Superior temporal gyrus (tissue), 1 donor: ENCODE data around the gene SYVN1.

ENCODE experiments used
- DNase-seq: peaks from one replicate; pipeline ENCODE4 v3.0.0-alpha.2; 2016; ENCODE audit errors: extremely low spot score

Gene SYVN1

DNA sequence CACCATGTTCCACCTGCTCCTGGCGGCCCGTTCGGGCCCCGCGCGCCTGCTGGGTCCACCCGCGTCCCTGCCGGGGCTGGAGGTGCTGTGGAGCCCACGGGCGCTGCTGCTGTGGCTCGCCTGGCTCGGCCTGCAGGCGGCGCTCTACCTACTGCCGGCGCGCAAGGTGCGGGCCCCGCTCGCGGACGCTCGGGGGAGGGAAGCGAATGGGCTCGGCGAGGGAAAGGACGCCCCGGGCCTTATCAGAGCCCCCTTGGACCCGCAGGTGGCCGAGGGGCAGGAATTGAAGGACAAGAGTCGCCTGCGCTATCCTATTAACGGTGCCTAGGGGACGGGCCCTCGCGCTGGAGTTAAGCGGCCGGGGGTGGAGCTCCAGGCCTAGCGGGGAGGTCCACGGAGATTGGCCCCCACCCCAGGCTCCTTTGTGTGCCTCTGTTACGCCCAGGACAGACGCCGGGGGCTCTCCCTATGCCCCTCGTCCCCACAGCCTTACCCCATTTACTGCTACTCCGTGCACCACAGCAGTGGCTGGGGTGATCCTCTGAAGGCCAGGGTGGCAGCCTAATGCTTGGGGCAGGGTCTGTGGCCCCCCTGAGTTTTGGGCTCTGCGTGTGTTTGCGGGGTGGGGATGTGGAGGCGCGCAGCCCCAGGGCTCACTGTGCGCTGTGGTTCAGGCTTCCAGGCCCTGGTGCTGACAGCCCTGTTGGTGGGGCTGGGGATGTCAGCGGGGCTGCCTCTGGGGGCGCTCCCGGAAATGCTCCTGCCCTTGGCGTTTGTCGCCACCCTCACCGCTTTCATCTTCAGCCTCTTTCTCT, 21.6 kb downstream of the SYVN1 start:
- DNase-seq, result peak; percentile 50

- peak; percentile 98 for DNase-seq
Observed at GRCh38 chr11:65111744-65112545, 22.4 kb downstream of the SYVN1 start, which contains the start of gene TM7SF2. TSS of gene TM7SF2 (plus strand) at chr11:65111872. CDS start at chr11:65112016, 144 bp downstream.

DNA sequence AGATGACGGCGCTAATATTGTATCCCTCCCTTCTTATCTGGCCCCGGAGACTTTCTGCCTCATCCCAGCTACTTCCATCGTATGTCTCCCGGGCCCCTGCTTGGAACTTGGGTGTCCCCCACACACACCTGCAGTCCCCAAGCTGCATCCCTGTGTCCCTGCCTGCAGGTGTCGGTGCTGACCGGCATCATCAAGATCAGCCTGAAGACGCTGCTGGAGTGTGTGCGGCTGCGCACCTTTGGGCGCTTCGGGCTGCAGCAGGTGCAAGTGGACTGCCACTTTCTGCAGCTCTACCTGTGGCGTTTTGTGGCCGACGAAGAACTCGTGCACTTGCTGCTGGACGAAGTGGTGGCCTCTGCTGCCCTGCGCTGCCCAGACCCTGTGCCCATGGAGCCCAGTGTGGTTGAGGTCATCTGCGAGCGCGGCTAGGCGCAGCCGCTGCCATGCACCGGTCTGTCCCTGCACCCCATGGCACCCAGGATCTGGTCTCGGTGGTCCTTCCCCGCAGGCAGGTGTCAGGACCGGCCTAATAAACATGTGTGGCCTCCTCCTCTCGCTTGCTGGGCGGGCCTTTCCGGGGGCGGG, 23.1 kb downstream of the SYVN1 start:
- DNase-seq, result no peak

DNA sequence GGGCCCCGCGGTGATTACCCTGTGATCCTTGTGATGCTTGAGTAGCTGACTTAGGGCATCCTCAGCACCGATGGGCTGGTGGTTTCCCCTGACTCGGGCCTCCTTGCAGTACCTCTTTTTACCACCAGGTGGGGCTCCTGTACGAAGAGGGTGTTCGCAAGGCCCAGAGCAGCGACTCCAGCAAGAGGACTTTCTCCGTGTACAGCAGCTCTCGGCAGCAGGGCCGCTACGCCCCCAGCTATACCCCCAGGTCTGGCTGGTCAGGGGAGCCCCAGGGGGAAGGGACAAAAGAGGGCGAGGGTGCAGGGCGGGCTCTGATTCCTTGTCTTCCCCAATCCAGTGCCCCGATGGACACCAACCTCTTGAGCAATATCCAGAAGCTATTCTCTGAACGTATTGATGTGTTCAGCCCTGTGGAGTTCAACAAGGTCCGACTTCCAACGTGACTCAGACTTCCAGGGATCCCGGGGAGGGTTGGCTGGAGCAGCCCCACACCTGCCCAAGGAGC, 23.9 kb downstream of the SYVN1 start:
- peak; percentile 94 for DNase-seq

DNA sequence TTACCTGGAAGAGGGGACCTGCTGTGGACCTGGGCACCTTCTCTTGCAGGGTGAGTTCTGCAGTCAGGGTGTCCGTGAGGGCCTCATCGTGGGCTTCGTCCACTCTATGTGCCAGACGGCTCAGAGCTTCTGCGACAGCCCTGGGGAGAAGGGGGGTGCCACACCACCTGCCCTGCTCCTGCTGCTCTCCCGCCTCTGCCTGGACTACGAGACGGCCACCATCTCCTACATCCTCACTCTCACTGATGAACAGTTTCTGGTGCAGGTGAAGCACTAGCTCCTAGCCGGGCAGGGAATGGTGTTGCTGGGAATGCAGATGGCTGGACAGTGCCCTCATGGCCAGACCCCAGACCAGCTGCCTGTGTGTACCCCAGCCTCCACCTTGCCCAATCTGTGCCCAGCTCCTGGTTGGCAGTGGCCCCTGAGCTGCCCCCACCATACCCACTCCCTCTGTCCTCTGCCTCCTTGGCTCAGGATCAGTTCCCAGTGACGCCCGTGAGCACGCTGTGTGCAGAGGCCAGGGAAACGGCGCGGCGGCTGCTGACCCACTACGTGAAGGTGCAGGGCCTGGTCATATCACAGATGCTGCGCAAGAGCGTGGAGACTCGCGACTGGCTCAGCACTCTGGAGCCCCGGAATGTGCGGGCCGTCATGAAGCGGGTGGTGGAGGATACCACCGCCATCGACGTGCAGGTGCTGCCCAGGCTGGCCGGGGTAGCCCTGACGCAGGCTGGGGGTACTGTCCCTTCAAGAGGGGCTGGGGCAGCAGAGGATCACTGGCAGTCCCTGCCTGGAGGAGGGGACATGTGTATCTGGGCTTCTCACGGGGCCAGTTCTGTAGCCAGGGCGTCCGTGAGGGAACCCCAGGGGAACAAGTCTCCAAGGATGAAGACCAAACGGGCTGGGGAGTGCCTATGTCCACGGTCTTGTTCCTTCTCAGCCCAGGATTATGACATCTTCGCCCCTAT, 24.8 kb downstream of the SYVN1 start:
- DNase-seq, result no peak

- no peak for DNase-seq
Observed at GRCh38 chr11:65108469-65109123, 25.7 kb downstream of the SYVN1 start.

DNA sequence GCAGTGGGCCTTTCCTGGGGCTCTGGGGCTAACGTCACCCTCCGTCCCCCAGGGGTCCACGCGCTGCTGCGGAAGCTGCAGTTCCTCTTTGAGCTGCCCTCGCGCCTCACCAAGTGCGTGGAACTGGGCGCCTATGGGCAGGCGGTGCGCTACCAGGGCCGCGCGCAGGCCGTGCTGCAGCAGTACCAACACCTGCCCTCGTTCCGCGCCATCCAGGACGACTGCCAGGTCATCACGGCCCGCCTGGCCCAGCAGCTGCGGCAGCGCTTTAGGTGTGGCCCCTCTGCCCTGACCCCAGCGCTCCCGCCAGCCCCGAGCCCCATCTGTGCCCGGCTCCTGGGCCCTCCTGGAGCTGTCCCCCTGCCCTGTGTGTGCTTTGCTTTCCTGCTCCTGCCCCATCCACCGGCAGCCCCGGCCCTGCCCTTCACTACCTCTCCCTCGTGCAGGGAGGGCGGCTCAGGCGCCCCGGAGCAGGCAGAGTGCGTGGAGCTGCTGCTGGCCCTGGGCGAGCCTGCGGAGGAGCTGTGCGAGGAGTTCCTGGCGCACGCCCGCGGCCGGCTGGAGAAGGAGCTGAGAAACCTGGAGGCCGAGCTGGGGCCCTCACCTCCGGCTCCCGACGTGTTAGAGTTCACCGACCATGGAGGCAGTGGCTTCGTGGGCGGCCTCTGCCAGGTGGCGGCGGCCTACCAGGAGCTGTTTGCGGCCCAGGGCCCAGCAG, 26.4 kb downstream of the SYVN1 start:
- no peak for DNase-seq

GRCh38 chr11:65107078-65107477, 27.2 kb downstream of the SYVN1 start:
- no peak for DNase-seq

DNA sequence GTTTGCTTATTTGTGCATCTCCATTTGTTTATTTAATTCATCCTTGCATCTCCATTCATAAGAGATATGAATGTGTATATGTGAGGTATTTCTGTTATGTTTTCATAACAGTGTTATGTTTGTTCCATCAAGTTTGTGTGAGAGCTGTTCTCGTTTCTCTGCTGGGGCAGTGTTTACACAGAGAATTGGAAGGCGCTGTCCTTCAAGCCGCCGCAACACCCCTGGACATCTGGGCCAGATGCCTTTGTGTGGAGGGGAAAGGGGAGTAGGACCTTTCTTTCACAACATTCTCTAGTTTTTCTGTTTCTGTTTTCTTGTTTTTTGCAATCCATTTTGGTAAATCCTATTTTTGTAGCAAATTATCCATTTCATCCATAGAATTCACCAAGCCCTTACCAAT, 29.7 kb downstream of the SYVN1 start:
- peak; percentile 46 for DNase-seq

GRCh38 chr11:65103476-65103875, 30.8 kb downstream of the SYVN1 start:
- DNase-seq, result no peak

- DNase-seq, result peak; percentile 88
Observed at GRCh38 chr11:65102142-65103095, 31.9 kb downstream of the SYVN1 start.

GRCh38 chr11:65100674-65101350, 33.5 kb downstream of the SYVN1 start:
- no peak for DNase-seq

GRCh38 chr11:65096926-65097325, 37.4 kb downstream of the SYVN1 start:
- DNase-seq, result no peak

DNA sequence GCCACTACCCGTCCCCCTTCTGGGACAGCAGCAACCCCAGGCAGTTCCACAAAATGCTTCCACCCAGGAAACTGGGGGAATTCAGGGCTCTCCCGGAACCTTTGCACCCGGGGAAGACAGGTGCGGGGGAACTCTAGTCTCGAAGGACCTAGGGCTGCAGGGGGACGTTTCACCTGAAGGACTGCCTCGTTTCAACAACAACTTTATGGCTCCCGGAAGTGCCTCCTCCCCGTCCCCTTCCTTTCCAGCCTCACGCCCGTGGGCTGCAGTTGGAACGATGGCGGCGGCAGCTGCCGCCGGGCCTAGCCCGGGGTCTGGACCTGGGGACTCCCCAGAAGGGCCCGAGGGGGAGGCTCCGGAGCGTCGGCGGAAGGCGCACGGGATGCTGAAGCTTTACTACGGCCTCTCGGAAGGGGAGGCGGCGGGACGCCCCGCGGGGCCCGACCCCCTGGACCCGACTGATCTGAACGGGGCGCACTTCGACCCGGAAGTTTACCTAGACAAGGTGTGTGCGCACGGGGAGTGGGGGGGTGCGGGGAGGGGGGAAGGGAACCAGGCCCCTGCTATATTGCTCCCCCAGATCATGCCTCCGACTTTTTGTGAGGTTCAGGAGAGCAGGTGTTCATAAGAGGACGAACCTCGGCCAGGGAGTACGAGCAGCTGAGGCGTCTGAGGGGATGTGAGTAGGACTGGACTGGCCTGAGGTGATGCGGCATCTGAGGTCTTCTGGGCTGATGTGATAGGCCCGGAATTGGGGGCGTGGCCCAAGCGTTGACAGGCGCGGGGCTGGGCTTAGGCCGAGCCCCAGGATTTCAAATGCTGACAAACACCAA, 38.1 kb downstream of the SYVN1 start, which contains the start of gene VPS51:
Gene VPS51 (plus strand): TSS at position 241 of the 833 bp plus-strand sequence. CDS start 37 bp downstream, at position 278.
- peak; percentile 92 for DNase-seq

- no peak for DNase-seq
Observed at GRCh38 chr11:65095427-65095826, 38.9 kb downstream of the SYVN1 start.

DNA sequence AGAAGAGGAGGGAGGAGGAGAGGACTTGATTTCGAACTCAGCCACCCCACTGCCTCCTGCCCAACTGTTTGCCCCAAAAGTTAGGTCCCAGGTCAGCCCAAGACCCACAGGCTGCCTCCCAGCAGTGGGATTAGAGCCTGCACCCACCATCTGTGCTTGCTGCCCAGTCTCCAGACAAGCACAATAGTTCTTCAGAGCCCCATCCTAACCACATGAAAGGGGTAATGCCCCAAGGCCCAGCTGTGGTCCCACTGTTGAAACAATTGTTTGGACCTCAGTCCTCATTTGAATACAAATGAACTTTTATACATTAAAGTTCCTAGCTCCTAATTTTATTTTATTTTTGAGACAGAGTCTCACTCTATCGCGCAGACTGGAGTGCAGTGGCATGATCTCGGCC, 43.7 kb downstream of the SYVN1 start:
- DNase-seq, result peak; percentile 77

- DNase-seq, result no peak
Observed at GRCh38 chr11:65089621-65090020, 44.7 kb downstream of the SYVN1 start.
